Stimulated activated naive CD8-positive, alpha-beta T cell treated with anti-CD3 and anti-CD28 coated beads, Interleukin-15, Interleukin-2, amounts not matched to agents 100 U/mL and 50 U/mL, for 24 hours (primary cell): ENCODE measurements around the gene PSMC6.

ENCODE experiments used
- ATAC-seq: fragments of 150-1000 bp; cut with Tn5 transposase; one replicate; pipeline ENCODE4 v1.10.0; 2021
- DNase-seq: peaks from one replicate; pipeline ENCODE4 v3.0.0; 2021

PSMC6 gene

DNA sequence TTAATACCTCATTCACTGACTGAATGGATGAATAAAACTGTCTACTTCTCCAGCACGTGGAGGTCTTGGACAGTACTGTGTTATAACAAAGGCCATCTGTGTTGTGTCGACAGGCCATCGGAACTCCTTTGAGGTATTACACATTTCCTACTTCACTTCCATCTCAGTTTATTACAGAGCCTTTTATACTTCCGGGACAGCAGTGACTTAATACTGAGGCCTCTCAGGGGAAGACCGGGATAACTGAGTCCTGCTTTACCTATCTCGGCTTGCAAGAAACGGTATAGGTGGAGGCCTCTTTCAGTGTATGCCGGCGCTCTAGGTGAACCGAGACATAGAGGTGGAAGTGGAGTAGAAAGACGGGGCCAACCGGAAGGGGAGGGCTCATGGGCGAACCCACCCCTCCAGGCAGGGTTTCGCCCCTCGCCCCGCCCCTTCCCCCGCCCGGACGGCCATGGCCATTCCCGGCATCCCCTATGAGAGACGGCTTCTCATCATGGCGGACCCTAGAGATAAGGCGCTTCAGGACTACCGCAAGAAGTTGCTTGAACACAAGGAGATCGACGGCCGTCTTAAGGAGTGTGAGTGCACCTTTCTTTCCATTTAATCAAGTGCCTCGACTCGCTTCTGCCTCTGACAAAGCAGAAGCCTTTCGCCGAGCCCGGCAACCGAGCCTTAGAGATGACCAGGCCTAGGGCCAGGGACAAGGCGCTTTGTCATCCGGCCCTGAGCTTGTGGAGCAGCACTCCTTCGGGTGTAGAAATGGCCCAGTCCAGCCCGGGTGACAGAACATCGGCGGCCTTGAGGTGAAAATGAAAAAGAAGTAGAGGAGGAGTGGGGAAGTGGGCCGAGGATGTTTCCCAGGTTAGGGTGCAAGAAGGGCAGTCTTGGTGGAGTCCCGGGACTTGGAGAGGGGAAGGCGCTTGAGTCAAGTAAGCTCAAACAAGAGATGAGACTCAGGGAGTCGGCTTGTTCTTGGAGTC lies at the start of gene PSMC6:
TSS of gene PSMC6 (plus strand) at position 477 of the 983 bp plus-strand sequence. CDS start at position 497, 20 bp downstream.
- peak; percentile 99 for ATAC-seq
- DNase-seq: peak; percentile 98

DNA sequence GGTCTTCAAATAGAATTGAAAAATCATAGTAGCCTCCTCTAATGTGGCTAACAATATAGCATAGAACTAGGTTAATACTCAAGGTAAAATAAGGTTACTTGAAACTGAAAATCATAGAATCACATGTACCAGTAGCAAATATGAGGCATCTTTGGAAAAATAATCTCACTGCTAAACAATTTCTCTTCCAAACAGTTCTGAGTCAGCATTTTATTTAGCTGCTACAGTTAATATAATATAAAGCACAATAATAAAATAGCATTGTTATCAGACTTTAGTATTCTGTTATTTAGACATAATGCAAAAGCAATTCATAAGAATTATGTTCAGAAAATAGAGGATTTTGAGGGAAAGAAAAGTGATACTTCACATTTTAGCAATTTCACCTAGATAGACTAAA lies 46.7 kb upstream of the PSMC6 start:
- DNase-seq (no peak), ATAC-seq (no peak)

DNA sequence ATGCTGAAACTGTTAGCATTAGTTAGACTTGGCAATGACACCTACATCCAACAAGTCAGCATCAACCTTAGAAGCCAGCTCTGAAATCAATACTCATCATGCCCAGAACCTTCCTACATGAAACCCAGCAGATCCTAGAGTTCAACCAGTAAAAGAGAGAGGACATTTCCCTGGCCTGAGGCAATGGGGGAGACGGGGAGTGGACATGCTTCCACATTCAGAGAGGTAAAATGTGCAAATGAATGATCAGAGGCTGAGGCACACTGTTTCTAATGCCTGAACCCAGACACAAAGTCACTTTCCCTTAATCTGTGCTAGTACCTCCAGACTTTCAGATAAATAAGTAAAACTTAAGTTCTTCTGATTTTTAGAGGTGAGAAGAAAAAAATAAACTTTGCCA lies 46.2 kb upstream of the PSMC6 start:
- ATAC-seq (no peak), DNase-seq (no peak)

DNA sequence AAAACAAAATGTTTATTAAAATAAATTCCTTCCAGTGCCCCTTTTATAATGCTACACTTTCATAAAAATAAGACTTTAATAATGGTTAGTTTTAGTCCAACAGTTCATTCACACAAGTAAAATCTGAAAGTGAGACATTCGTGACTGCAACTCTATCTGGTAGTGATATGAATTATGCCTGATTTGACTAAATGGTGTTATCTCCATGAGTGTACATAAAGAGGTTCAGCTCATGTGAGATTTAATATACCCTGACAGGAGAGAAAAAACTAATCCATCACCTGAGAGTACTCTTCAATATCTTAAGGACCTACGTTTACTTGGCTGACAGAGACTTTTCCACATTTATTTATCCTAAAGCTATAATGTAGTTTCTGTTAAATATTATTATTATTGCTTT lies 45.7 kb upstream of the PSMC6 start:
- no peak for ATAC-seq
- no peak for DNase-seq

DNA sequence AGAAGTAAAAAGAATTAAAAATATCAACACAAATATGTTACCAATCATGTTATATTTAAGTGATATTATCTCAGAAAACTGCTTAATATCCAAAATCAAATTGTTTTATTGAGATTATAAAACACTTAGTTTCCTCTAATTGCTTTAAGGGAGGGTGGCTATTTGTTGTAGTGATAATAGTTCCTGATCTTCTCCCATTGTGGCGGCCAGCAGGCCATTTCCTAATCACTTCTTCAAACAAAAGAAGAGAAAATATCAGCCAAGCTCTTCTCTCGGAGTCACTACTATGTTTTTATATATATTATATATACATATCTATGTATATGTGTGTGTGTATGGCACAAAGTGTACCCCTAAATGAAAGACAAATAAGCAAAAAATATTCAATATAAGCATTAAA lies 43.1 kb upstream of the PSMC6 start:
- no peak for DNase-seq
- ATAC-seq: no peak

DNA sequence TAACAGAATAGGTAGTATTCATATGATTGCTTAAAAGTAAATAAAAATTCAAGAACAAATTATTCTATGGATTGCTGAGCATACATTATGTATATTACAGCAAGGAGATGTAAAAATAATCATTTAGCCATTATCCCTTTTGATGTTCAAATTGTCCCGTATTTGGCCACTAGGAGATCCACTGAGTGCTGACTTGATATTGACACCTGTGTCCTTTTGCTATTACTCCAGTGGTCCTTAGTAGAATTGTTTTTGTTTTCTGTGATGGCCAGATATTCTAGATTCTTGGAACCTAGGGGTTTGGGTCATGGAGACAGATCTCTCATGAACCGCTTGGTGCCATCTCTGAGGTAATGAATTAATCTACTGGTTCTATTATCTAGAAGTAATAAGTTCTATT lies 28.4 kb upstream of the PSMC6 start:
- ATAC-seq (peak; percentile 23), DNase-seq (no peak)

DNA sequence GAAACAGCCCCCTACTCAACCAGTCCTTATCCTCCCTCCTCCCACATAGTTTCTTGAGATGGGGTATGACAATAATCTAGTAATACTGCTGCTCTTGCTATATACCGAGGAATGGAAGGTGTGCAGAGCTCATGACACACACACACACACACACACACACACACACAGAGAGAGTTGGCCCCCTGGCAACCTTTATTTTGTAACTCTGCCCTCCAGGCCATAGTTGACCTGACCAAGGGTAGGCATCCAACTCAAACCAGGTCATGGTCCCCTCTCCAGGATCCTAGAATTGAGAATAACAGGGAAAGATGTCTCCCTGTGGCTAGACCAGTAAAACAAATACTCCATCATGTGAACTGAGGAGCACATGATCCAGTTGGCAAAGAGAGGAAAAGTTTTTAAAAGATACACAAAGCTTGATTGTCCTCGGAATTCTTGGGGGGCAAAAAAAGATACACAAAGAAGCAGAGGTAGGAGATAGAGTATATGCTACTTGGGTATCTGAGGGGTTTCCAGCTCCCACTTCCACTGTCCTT lies 22.9 kb upstream of the PSMC6 start:
- no peak for ATAC-seq
- DNase-seq: no peak

DNA sequence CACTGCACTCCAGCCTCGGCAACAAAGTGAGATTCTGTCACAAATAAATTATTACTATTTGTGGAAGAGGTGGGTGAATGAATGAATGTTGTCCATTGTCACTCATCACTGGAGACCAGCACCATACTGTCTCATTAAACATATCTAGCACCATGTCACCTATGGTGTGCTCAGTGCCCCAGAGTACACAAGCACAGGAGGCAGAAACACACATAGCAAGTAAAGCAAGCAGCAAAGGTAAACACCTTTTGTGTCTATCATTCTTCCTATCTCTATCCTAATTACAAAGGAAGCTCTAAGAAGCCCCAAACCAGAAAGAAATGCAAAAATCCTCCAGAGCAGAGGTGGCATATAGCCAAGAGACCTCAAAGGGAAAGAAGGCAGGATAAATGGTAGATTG lies 20.8 kb upstream of the PSMC6 start:
- no peak for DNase-seq

DNA sequence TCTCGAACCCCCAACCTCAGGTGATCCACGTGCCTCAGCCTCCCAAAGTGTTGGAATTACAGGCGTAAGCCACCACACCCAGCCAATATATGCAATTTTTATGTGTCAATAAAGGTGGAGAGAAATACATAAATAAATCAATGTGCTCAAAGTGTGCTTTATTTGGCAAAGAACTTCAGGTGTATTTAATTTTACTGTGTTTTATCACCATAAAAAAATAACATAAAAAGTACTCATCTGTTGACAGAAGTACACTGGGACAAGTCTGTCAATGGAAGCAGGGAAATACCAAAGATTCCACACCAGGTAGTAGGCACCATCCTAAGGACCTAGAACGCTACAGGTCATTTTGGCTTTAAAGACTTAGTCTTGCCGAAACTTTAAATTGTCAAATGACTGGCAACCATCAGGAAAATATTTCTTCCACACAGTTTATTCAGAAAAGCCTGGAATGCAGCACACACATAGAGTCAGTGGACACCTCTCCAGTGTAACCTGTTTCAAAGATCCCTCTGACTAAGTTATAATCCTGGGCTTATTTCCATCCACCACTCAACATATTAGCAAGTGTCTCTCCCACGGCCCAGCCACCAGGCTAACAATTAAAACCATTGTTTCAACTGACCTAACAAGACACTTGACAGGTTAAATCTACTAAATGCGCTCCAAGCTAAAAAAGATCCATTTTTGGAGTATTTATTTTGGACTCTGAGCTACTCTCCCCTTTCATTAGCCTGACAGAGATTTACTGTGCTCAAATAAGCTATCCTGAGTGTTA lies 15.8 kb upstream of the PSMC6 start:
- DNase-seq (no peak), ATAC-seq (no peak)

More for the DNA sequence above, 20.8 kb upstream of the PSMC6 start:
- no peak for ATAC-seq

DNA sequence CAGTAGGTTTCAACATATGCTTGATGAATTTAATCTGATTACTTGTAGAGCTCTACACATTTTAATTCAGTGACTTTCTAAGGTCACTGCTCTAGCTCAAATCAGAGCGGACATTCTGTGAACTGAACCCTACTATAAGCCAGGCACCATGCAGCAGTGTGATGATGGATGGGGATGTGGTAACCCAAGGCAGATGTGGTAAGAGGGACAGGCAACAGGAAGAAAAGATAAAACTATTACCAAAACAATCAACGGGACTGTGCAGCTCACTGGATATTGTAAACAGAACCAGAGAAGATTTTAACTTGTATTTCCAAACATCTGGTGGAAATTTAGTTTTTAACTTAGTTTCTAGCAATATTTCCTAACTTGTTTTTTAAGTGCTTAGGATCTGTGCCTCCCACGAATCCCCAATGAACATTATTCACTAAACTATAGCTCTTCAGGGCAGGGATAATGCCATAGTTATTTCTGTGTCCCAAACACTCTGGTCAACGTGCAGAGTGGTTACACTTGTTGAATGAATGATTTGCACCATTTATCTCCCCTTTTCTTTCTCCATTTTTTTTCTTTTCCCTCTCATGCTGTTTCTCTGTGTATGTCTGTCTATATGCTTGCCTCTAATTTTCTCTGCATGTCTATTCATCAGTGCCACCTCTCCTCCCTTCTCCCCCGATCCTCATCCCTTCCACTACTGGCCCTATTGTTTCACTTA lies 14.6 kb upstream of the PSMC6 start:
- ATAC-seq: no peak
- no peak for DNase-seq

DNA sequence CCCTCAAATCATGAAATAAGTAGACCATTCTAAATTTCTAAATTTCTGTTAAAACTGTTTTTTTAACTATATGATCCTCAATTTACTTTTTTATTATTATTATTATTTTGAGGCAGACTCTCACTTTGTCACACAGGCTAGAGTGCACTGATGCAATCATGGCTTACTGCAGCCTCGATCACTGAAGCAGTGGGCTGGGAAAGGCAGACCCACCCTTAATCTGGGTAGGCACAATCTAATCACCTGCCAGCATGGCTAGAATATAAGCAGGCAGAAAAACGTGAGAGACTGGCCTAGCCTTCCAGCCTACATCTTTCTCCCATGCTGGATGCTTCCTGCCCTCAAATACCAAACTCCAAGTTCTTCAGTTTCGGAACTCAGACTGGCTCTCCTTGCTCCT lies 14.0 kb upstream of the PSMC6 start:
- no peak for ATAC-seq
- DNase-seq: no peak

DNA sequence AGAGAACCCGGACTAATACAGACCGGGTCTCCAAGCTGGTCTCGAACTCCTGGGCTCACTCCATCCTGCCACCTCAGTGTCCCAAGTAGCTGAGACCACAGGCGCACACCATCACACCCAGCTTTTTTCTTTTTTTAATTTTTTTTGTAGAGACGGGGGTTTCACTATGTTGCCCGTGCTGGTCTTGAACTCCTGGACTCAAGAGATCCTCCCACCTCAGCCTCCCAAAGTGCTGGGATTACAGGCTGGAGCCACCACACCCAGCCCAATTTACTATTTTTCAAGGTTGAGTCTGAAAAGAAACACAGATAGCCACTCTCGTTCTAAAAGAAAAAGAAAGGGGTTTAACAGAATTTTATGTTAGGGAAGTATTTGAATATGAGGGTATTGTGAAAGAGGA lies 13.5 kb upstream of the PSMC6 start:
- no peak for DNase-seq
- ATAC-seq: no peak

DNA sequence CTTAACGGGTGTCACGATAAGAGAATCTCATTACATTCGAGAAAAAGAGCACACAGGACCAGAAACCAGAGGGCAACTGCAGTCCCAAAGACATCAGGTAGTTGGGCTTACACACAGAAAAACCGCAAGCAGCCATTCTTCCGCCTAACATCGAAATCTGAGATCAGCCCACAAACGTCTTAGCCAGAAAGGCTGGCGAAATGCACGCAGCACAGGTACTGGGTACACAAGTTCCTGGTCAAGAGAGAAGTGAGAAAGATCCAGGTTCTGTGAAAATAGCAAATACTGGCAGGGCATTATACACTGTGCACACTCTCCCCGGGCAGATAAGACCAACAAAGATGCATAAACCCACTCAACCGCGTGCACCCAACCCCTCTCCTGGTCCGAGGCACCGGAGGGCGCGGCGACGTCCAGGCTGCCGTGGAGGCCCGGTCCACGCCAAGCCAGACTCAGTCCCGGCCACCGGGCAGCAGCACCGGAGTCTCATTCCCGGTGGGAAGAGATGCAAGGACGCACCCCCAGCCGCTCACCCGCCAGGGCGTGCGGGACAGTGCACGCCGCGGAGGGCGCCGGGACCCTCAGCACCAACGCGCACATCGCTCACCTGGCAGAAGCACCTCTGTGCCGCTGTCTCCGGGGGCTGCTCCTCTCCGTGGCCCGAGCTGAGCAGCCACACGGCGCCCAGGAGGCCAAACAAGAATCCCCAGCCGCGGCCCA lies 12.1 kb upstream of the PSMC6 start:
- DNase-seq: peak; percentile 60
- peak; percentile 56 for ATAC-seq

DNA sequence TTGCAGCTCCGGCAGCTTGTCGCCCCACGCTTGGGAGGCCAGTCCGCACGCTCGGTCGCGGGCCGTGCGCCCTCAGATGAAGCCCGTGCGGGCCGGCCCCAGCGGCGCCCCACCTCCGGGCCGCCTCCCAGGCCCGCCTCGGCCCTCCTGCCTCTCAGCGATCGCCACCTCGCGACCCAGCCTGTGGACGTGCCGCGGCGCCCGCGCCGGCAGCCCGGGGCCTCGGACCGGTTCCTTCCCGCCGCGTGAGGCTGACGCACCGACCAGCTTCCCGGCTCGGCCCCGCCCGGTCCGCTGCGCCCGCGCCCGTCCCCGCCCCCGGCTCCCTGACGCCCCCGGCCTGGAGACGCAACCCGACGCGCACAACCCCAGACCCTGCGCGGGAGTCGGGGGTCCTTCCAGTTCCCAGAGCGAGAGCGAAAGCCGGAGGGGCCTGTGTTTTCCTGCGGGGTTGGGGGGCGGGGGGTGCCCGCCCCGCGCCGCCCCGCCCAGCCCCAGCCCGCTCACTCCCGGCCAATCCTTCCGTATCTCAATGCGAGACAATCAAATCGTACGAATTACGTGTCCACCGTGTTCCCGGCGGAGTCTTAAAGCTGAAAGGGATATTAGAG lies 11.4 kb upstream of the PSMC6 start, which contains the start of gene ERO1A:
TSS of gene ERO1A (minus strand) at position 78 of the 611 bp plus-strand sequence. CDS start at position 1, 77 bp downstream.
- peak; percentile 83 for ATAC-seq
- DNase-seq: peak; percentile 84

DNA sequence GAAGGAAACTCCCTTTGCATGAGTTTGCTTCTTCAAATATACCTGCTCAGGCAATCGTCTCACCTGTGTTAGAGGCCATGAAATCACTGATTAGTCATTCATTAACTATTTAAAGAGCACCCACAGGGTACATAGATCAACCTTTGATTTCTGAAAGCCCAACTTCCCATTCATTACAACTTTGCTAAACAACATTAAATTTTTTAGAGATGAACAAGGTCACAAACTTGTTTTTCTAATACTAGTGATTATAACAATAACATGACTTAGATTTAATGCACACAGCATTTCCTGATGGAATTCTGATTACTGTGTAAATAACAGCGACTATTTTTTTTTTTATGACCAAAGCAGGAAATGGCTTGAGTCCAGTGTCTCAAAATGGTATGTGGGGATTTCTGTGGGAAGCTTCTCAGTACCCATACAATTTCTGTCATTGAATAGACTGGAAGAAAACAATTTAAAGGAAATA lies 6.3 kb upstream of the PSMC6 start:
- ATAC-seq (no peak), DNase-seq (no peak)

DNA sequence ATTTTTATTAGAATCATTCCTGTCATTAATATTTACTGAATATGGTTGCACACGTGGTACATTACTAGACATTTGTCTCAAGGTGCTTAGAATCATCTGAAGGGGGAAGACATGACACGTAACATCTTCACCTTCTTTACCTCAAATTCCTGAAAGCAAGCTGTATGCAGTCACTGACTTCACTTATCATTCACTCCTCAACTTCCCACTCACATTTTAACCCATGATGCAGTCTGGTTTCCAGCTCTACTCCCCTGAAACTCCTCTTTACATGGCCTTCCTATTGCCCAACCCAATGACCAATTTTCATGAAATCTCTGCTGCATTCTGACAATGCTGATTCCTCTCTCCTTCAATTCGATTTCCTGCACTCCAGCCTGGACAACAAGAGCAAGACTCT lies 5.8 kb upstream of the PSMC6 start:
- DNase-seq (no peak), ATAC-seq (no peak)

DNA sequence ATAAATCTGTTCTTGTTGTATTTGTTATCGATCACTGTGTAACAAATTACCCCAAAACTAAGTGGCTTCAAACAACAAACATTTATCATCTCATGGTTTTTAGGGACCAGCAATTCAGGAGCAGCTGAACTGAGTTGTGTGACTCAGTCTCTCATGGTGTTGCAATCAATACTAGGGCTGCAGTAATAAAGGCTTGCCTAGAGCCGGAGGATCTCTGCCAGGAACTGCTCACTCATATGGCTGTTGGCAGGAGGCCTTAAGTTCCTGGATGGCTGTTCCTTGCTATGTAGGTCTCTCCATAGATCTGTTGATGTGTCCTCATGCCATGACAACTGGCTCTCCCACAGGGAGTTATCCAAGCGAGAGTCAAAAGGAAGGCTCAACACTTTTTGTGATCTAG lies 3.8 kb upstream of the PSMC6 start:
- DNase-seq (no peak), ATAC-seq (no peak)

DNA sequence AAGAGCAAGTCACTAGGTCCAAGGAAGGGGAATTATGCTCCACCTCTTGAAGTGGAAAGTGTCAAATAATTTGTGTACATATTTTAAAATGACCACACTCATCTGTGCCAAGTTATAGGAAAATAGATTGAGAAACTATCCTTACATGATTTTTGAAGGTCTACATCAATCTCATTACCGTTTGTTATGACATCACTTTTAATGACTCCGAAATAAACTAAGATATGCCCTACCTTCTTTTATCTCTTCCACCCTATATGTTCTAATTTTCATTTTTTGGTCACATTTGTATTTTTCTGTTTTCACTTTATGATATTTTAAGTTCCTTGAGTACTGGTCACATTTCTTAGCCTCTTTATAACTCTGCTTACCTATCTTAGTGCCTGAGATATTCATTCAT lies 3.3 kb upstream of the PSMC6 start:
- ATAC-seq: no peak
- no peak for DNase-seq

DNA sequence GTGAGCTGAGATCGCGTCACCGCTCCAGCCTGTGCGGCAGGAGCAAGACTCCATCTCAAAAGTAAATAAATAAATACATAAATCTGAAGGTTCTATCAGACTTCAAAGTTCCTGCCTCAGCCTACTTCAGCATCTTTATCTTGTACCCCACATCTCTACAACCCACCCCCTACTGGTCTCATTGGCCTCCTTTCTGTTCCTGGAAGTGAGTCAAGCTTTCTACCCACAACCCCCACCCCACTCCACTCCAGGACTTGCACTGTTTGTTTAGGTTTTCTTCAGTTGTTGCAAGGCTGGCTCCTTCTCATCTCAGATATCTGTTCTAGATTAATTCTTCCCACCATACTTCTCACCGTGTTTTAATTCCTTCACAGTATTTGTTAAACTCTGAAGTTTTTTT lies 714 bp upstream of the PSMC6 start:
- DNase-seq: peak; percentile 53
- ATAC-seq: peak; percentile 70

DNA sequence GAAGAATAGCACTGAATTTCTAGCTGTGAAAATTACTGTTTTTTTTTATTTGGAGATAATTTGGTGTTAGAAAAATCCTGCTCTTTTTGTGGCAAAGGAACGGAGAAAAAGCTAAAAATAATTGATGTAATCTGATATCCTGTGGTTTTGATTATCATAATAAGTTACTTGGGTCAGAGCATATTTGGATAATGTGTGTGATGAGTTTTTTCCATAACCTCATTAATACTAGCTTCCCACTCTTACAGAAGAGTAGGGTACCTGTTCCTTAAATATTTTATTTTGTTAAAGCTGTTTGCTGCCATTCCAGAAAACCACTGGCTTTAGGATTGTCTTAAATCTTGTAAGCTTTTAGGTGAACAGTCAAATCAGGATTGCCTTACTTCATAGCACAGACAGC lies 4.7 kb downstream of the PSMC6 start:
- no peak for DNase-seq

DNA sequence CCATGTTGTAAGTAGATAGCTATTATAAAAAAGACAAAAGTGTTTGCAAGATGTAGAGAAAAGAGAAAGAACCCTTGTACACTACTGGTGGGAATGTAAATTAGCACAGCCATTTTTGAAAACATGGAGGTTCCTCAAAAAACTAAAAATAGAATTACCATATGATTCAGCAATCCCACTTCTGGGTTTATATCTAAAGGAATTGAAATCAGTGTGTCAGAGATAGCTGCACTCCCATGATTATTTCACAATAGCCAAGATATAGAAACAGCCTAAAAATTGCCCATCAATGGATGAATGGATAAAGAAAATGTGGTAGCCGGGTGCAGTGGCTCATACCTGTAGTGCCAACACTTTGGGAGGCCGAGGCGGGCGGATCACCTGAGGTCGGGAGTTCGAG lies 9.2 kb downstream of the PSMC6 start:
- DNase-seq: no peak
- no peak for ATAC-seq

More for the DNA sequence above, 4.7 kb downstream of the PSMC6 start:
- ATAC-seq: no peak
